ENCODE measurements around the gene NDE1.

GRCh38 chr16:15667091-15667742 is 17.2 kb downstream of the NDE1 start:
- TF ChIP-seq CTCF (IDR thresholded peaks at IDR 0.05; ENCODE audit: poor library complexity) (no peak), EZH2 (IDR thresholded peaks at IDR 0.05; ENCODE audit: borderline replicate concordance) (no peak)

All from hepatocyte (in vitro differentiated cells).